HG03520 (cell line): Measurements from ENCODE around the gene C13orf46.
"Not testable (repeated sequence)": the region's sequence is repeated elsewhere in the genome, so short reads cannot be mapped to it uniquely, and the experiment has no call there.

Source experiments
- ATAC-seq: cut with Tn5 transposase; IDR thresholded peaks from one replicate; pipeline ENCODE4 v1.9.1; 2021; ENCODE audit warnings: mild to moderate bottlenecking, moderate library complexity; ENCODE audit not compliant: unreplicated experiment

The C13orf46 gene

GRCh38 chr13:113973218-113974164 is at the start of gene C13orf46:
Gene C13orf46 (minus strand): TSS chr13:113974076. CDS start chr13:113973997, 79 bp downstream.
- no peak for ATAC-seq

GRCh38 chr13:114022876-114023275 is 49.0 kb upstream of the C13orf46 start:
- no peak for ATAC-seq

GRCh38 chr13:114022309-114022669 is 48.4 kb upstream of the C13orf46 start:
- no peak for ATAC-seq

- ATAC-seq, result no peak
Measured at GRCh38 chr13:114021464-114022308, 47.8 kb upstream of the C13orf46 start.

GRCh38 chr13:114020750-114021463 is 47.0 kb upstream of the C13orf46 start:
- ATAC-seq, result no peak

GRCh38 chr13:114020134-114020533 is 46.3 kb upstream of the C13orf46 start:
- not testable (repeated sequence) for ATAC-seq

- no peak for ATAC-seq
Measured at GRCh38 chr13:114019367-114019766, 45.5 kb upstream of the C13orf46 start.

- ATAC-seq, result no peak
Measured at GRCh38 chr13:114018461-114019055, 44.7 kb upstream of the C13orf46 start.

- ATAC-seq, result no peak
Measured at GRCh38 chr13:114017966-114018365, 44.1 kb upstream of the C13orf46 start.

GRCh38 chr13:114017028-114017630 is 43.3 kb upstream of the C13orf46 start:
- no peak for ATAC-seq

GRCh38 chr13:114016321-114017027 is 42.6 kb upstream of the C13orf46 start:
- ATAC-seq, result no peak

- no peak for ATAC-seq
Measured at GRCh38 chr13:114015969-114016295, 42.1 kb upstream of the C13orf46 start.

- no peak for ATAC-seq
Measured at GRCh38 chr13:114015111-114015968, 41.5 kb upstream of the C13orf46 start.

GRCh38 chr13:114013952-114014629 is 40.2 kb upstream of the C13orf46 start:
- no peak for ATAC-seq

- no peak for ATAC-seq
Measured at GRCh38 chr13:114013336-114013735, 39.5 kb upstream of the C13orf46 start.

GRCh38 chr13:114012921-114013320 is 39.0 kb upstream of the C13orf46 start:
- no peak for ATAC-seq

GRCh38 chr13:114012141-114012540 is 38.3 kb upstream of the C13orf46 start:
- no peak for ATAC-seq

- ATAC-seq, result no peak
Measured at GRCh38 chr13:114011226-114011625, 37.4 kb upstream of the C13orf46 start.
